GM21390 (cell line): ENCODE measurements around the gene TFAM.

Experiments
- ATAC-seq: cut with Tn5 transposase; IDR thresholded peaks from one replicate; pipeline ENCODE4 v1.9.1; 2021; ENCODE audit not compliant: unreplicated experiment

TFAM gene

GRCh38 chr10:58433066-58433465, 47.9 kb downstream of the TFAM start:
- ATAC-seq, result no peak

GRCh38 chr10:58433571-58433970, 48.4 kb downstream of the TFAM start:
- ATAC-seq, result no peak

- no peak for ATAC-seq
Measured at GRCh38 chr10:58435297-58435985, 50.2 kb downstream of the TFAM start.

- ATAC-seq, result no peak
Measured at GRCh38 chr10:58436071-58436470, 50.9 kb downstream of the TFAM start.

- no peak for ATAC-seq
Measured at GRCh38 chr10:58438340-58438871, 53.2 kb downstream of the TFAM start.

GRCh38 chr10:58438986-58439385, 53.8 kb downstream of the TFAM start:
- ATAC-seq, result no peak

- ATAC-seq, result no peak
Measured at GRCh38 chr10:58439632-58440364, 54.6 kb downstream of the TFAM start.

GRCh38 chr10:58440484-58440883, 55.3 kb downstream of the TFAM start:
- ATAC-seq, result no peak

- ATAC-seq, result no peak
Measured at GRCh38 chr10:58444321-58444720, 59.1 kb downstream of the TFAM start.

- no peak for ATAC-seq
Measured at GRCh38 chr10:58444876-58445275, 59.7 kb downstream of the TFAM start.

GRCh38 chr10:58448121-58448935, 63.1 kb downstream of the TFAM start:
- ATAC-seq, result no peak
